GM21717 (cell line): Measurements from ENCODE around the gene TNFRSF8.
A peak's percentile ranks its signal among the peaks of the same experiment; 100 is the strongest.
"Not testable (repeated sequence)": the region's sequence is repeated elsewhere in the genome, so short reads cannot be mapped to it uniquely, and the experiment has no call there.

Experiments
- ATAC-seq: cut with Tn5 transposase; IDR thresholded peaks from one replicate; pipeline ENCODE4 v1.9.1; 2021; ENCODE audit warnings: mild to moderate bottlenecking, moderate library complexity; ENCODE audit not compliant: unreplicated experiment

Gene TNFRSF8

DNA sequence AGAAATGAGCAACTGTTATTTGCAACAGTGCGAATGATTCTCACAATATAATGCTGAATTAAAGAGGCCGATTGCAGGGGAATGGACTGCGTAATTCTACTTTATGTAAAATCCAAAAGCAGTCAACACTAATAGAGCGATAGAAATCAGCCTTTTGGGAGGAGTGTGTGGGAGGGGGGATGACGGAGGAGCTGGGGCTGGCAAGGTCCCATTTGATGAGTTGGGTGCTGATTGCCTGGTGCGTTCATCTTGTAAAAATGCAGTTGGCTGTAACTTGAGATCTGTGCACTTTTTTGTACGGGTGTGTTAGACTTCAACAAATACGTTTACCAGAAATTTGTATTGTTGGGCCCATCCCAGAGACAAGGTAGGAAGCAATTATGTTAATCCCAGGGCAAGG is 20.7 kb downstream of the TNFRSF8 start:
- ATAC-seq, result no peak

DNA sequence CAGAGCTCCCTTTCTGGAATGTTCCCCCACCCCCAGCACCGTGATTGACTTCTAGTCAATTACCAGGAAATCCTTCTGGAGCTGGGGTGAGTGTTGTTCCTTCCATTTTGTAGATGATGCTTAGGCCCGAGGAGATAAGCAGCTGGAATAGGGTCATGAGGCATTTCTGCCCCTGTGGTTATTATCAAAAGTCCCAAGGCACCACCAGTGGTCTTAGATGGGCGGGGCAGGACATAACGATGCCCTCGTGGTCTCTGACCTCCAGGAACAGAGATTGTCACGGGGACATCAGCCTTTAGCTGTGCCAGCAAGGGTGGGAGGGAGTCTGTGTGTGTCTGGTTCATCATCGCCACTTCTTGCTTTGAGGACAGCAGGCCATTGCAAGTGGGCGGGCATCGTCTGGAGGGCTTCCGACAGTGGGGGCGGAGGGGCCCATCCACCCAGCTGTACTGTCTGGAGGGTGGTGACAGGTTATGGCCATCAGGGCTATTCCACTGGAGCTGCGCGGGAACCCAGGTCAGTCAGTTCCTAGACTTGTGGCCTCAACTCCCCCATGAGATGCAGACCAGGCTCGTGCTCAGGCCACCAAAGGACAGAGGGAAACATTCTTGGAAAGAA is 22.6 kb downstream of the TNFRSF8 start:
- no peak for ATAC-seq

DNA sequence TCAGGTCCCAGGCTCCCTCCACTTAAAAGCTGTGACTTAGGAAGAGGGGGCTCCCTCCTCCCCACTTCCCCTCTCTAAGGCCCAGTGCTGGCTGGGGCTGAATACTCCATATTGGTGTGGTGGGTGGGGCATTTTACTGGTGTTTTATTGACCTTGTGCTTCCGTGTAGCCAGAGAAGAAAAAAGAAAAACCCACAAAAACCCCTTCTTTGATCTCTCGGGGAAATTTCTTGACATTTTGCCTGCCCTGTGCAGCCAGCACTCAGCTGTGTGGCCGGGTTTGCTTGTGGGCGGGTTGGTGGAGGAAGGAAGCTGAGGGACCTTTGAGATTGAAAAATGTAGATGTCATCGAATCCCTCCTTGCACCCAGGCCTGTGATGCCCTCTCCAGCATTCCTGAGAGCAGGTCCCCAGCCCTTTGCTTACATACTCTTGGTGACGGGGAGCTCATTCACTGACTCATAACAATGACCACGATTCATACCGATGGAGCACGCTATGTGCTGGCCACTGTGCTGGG is 24.8 kb downstream of the TNFRSF8 start:
- peak; percentile 43 for ATAC-seq

DNA sequence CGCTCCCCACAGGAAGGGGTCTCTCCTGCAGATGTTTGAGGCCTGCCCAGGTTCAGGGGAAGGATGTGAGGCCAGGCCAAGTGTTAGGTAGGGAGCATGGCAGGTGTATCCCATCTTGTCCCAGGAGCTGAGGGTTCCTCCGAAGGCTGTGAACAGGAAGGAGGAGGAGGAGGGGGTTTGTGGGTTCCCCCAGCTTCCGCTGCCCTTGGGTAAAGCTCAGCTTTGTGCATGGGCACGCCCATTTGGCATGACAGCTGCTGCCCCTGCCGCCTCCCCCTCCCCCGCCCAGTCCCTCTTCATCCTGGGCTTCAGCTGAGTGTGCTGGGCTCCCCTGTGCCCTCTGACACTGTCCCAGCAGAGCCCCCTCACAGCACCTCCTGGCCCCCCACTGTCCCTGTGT is 25.5 kb downstream of the TNFRSF8 start:
- no peak for ATAC-seq

DNA sequence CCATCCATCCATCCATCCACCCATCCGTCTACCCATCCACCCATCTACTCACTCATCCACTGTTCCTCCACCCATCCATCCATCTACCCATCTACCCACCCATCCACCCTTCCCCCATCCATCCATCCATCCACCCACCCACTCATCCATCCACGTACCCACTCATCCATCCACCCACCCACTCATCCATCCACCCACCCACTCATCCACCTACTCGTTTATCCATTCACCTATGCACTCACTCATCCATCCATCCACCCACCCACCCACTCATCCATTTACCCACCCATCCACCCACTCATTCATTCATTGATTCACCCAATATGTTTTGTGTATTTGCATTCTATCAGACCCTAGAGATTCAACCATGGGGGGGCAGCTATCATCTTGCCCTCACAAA is 27.2 kb downstream of the TNFRSF8 start:
- ATAC-seq, result no peak

DNA sequence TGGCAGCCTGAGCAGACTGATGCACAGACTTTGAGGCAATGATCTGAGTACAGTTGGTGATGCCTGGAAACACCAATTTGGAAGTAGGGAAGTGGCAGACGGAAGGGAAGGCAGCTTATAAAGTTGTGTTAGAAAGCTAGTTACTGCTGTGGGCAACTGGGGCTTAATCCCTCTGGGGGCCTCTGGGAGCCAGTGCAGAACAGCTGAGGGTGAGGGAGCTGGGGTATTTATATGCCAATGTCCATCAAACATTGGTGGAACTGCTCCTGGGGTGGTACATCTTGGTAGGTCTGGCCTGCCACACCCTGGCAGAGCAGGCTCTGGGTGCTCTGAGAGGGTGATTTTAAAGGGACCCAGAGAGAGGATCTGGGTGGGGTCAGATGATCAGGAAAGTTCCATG is 28.1 kb downstream of the TNFRSF8 start:
- no peak for ATAC-seq

DNA sequence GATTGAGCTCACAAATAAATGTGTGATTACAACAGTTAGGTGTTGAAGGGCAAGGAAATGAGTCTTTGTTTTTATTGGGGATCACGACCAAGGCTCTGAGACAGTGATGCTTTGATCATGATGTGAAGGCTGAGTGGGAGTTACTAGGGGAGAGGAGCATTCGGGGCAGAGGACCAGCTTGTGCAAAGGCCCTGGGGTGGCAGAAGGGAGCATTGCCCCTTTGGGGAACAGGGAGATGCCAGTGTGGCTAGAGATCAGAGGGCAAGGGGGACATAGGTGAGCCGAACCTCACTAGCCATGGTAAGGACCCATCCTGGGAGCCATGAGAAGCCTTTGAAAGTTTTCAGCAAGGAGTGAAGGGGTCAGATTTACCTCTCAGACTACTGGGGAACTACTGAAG is 31.1 kb downstream of the TNFRSF8 start:
- no peak for ATAC-seq

DNA sequence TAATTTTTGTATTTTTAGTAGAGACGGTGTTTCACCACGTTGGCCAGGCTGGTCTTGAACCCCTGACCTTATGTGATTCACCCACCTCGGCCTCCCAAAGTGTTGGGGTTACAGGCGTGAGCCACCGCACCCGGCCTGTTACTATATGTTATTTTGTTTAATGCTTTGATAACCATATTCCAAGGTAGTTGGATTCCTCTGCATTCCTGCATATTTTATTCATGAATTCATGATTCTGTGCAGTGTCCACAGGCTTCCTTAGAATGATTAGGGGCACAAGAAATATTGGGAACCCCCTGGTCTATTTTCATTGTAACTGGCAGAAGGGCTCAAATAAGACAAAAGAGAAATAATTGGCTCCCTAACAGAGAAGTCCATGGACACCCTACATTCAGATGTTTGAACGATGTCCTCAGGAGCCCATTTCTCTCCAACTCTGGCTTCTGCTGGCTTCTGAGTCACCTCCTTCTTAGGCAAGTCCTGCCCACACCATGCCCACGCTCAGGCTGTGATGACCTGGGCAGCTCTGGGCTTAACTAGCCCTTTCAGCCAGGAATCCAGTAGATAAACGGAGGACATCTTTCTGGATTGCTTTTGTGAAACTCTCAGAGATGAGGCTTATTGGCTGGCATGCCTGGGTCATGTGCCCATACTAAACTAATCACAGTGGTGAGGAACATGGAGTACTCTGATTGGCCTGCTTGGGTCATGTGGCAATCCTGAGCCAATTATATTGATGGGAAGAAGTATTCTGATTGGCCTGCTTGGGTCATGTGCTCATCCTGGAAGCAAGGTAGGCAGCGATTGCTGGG is 32.6 kb downstream of the TNFRSF8 start:
- no peak for ATAC-seq

DNA sequence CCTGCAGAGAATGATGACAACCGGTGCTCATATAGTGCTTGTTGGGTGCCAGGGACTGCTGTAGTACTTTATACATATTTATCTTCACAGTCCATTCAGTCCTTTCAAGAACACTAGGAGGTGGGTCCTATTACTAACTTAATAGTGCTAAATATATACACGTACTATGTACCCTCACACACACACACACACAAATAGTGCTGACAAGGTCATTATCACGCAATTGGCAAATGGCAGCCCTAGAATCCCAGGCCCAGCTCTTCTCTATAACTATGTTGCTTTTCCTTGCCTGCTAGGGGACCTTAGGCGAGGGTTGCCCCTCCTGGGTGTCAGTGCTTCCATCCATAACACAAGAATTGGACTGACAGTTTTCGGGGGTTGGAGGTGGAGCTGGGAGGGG is 33.5 kb downstream of the TNFRSF8 start:
- no peak for ATAC-seq

DNA sequence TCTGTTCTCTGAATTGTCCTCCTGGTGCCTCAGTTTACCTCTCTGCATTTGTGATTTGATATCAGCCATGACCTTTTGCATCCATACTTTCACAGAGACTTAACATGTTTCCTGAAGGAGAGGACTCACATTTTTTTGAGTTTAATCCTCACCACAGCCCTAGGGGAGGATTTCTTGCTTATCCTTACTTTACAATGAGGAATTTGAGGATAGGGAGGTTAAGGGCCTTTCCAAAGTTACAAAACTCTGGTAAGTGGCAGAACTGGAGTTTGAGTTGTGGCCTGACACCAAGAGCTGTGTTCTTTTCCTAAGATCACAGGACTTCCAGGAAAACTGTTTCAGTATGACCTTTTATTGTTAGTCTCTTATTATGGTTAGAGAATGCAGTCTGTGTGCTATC is 34.2 kb downstream of the TNFRSF8 start:
- no peak for ATAC-seq

DNA sequence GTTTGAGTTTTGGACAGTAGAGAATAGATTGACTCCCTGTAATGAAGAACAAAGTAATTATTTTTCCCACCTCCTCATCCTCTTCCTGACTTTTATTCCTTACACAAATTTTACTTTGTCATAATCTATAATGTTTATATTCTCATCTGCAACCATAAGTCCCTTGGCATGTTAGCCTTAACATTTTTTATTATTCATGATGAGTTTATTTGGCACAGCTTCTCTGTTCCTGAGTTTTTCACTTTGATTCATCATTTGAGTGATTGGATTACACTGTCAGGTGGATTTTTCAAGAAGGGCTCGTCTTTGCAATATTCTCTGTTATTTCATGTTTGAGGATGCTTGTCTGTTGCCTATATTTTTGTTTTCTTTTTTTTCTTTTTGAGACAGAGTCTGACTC is 35.7 kb downstream of the TNFRSF8 start:
- ATAC-seq, result no peak

DNA sequence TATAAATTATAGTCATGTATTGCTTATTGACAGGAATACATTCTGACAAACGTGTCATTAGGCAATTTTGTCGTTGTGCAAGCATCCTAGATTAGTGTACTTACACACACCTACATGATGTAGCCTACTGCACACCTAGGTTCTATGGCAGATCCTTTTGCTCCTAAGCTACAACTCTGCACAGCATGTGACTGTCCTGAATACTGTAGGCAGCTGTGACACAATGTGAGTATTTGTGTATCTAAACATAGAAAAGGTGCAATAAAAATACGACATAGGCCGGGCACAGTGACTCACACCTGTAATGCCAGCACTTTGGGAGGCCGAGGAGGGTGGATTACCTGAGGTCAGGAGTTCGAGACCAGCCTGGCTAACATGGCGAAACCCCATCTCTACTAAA is 36.5 kb downstream of the TNFRSF8 start:
- ATAC-seq, result no peak

DNA sequence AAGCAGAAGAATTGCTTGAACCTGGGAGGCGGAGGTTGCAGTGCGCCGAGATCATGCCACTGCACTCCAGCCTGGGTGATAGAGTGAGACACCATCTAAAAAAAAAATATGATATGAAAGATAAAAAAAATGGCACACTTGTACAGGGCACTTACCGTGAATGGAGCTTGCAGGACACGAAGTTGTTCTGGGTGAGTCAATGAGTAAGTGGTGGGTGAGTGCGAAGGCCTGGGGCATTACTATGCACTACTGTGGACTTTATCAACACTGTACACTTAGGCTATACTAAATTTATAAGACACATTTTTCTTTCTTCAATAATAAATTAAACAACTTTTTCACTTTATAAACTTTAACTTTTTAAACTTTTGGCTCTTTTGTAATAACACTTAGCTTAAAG is 37.0 kb downstream of the TNFRSF8 start:
- no peak for ATAC-seq

DNA sequence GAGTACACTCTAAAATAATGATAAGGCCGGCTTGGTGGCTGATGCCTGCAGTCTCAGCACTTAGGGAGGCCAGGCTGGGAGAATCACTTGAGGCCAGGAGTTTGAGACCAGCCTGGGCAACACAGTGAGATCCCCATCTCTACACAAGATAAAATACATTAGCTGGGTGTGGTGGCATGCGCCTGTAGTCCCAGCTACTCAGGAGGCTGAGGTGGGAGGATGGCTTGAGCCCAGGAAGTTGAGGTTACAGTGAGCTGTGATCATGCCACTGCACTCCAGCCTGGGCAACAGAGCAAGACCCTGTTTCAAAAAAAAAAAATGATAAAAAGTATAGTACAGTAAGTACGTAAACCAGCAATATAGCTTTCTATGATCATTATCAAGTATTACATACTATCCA is 38.0 kb downstream of the TNFRSF8 start:
- ATAC-seq, result not testable (repeated sequence)

DNA sequence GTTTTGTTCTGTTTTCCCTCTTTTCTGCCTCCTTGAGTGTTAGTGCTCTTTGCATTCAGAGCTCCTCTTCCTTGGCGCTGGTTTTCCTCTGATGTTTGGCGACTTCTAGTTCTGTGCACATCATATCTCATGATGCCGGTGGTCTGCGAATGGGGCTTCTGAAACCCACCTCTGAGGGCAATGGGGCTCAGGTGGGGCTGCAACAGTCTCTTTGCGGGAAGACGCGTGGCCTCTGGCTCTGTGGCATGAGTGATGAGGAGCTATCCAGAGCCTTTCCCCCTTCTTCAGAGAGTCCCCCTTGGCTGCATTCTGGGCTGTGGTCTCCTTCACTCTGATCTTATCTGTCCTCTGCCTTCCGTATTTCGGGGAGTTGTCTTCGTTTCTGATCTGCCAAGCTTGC is 39.0 kb downstream of the TNFRSF8 start:
- no peak for ATAC-seq

DNA sequence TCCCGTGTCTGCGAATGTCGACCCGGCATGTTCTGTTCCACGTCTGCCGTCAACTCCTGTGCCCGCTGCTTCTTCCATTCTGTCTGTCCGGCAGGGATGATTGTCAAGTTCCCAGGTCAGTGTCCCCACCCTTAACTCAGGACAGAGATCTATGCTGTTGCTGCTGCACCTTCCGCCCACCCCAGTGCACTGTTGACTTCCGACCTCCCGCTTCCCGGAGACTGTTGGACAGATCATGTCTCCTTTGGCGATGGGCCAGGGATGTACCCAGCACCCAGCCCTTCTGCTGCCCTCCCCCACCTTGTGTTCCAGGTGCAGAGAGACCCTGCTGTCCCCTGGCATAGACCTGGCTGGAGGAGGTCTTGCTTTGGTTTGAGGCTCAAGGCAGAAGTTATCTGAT is 41.3 kb downstream of the TNFRSF8 start:
- ATAC-seq, result no peak

DNA sequence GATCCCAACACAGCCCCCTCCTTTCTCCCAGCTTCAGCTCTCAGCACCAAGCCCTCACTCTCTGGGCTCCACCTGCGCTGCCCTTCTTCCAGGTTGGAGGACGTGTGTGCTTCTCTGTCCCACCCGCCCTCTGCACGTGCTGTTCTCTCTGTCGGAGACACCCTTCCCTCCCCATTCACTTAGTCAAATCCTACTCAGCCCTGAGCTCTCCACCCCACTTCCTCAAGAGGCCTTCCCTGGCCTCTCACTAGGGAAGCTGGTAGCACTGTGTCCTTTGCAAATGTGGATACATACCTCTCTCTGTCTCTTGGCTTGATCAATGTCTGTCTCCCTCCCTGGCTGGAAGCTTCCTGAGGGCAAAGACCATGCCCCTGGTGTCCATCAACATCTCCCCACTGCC is 43.0 kb downstream of the TNFRSF8 start:
- no peak for ATAC-seq

DNA sequence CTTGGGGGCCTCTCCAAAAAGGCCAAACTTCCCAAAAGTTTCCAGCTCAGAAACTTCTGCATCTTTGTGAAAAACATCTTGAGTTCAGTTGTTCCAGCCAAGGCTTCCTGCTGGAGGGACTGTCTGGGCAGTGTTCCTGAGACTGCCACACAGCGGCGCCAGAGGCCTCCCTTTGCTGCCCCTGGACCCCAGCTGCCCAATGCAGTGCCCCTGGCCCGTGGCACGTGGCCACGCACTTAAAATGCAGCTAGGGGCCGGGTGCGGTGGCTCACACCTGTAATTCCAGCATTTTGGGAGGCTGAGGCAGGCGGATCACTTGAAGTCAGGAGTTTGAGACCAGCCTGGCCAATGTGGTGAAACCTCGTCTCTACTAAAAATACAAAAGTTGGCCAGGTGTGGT is 43.8 kb downstream of the TNFRSF8 start:
- ATAC-seq, result not testable (repeated sequence)

DNA sequence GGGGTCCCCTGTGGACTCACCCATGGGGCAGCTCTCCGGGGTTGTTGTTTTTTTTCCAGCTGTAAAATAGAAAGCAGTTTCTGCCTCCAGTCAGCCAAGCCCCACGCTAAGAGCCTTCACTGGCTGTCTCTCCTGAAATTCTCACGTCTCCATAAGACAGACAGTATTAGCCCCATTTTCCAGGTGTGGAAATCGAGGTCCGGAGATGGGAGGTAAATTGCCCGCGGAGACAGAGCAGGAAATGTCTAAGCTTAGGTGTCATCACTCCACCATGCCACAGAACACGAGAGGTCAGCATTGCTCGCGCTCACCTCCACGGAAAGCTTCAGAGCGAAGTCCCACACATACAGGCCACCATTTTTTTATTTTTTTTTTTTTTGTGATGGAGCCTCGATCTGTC is 44.6 kb downstream of the TNFRSF8 start:
- no peak for ATAC-seq

DNA sequence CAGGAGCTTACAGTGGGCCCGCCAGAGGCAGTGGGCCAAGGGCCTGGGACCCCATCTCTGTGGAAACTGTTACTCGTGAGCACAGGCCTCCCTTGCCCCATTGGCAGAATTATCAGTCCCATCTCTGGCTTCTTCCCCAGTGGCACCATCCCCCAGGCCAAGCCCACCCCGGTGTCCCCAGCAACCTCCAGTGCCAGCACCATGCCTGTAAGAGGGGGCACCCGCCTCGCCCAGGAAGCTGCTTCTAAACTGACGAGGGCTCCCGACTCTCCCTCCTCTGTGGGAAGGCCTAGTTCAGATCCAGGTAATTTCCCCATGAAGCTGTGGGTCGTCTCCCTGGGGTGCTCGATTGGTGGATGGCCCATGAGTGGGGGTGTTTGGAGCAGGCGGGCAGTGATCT is 46.8 kb downstream of the TNFRSF8 start:
- ATAC-seq, result no peak

DNA sequence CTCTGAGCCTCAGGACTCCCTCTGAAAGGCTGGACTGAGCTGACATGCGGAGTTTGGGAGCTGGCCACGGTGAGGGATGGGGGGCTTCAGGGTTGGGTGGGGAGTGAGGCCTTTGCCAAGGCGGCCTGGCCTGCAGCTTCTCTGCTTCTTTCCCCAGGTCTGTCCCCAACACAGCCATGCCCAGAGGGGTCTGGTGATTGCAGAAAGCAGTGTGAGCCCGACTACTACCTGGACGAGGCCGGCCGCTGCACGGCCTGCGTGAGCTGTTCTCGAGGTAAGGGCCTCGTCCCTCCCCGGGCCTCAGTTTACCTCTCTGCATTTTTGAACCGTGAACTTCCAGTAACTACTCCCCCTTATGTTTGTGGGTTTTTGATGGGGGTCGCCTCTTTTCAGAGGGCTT is 48.6 kb downstream of the TNFRSF8 start:
- ATAC-seq, result no peak

DNA sequence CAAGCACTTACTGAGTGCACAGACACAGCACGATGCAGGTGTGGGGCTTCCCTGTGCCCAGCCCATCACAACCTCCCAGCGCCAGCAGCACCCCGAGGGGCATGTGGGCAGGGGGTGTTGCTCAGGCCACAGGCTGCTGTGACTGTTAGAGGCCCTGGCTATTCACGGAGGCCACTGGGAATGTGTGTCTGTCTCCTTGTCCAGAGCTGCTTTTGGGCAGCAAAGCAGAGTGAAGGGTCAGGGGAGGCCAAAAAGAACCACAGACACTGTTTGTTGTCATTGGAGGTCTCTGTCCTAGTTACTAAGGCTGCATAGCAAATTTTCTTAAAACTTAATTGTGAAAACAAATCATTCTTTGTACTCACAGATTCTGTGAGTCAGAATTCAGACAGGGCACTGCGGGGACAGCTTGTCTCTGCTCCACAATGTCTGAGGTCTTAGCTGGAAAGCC is 49.6 kb downstream of the TNFRSF8 start:
- ATAC-seq, result no peak
